ENCODE results near the gene KIAA0586. TPM values are rescaled to one million over a fixed set of nuclear protein-coding genes. Genes with fewer than 3 reads are reported as not detected.

The KIAA0586 gene
- 10 to 100 TPM in 3 of 4 donors, 1 to 10 TPM in 1; 9.6 to 16.8 (median 13.9) TPM for total RNA-seq

GRCh38 chr14:58427281-58428117 is at the start of gene KIAA0586, which contains the start of gene TIMM9:
KIAA0586 (plus strand) TSS chr14:58427719; CDS start chr14:58428265, 546 bp downstream.
TIMM9 (minus strand) TSS chr14:58427531; CDS start chr14:58411945, 15,586 bp downstream.
- H3K4me1 ChIP-seq: peaks cover 3 to 40% (median 18%) of the 10 kb centered on the region in 3 donors
- peak; percentile 83 for DNase-seq
- intact Hi-C loops (cut with DNase I): no loop called here
- peak within 1 kb of the TSS; percentile 73 to 96 (median 90) for H3K4me3 ChIP-seq
- no peaks in the 10 kb centered on the region for H3K27me3 ChIP-seq
- H3K9me3 ChIP-seq: no peaks in the 10 kb centered on the region
- TF ChIP-seq POLR2A (IDR thresholded peaks at IDR 0.05) (peak in 3 of 4 donors; percentile 75 to 85 (median 80)), CTCF (IDR thresholded peaks at IDR 0.05) (peak in 2 of 6 experiments; percentile 15 to 25)
- 0% methylated on average over 33 of the region's 33 CpGs for WGBS, 2 donors
- peaks cover 0 to 30% (median 6%) of the 10 kb centered on the region in 3 donors for H3K36me3 ChIP-seq
- peak within 1 kb of the TSS; percentile 88 to 97 (median 90) for H3K27ac ChIP-seq

GRCh38 chr14:58390830-58391229 is 36.7 kb upstream of the KIAA0586 start:
- Histone ChIP-seq H3K27me3 (no peaks in the 10 kb centered on the region), H3K36me3 (peaks cover 0 to 9% (median 0%) of the 10 kb centered on the region in 3 donors), H3K4me3 (no peak overlapping the region), H3K27ac (no peak overlapping the region), H3K9me3 (no peaks in the 10 kb centered on the region), H3K4me1 (peaks cover 0 to 7% (median 4%) of the 10 kb centered on the region in 3 donors)
- intact Hi-C loops (cut with DNase I): no loop called here
- DNase-seq: no peak
- TF ChIP-seq POLR2A (IDR thresholded peaks at IDR 0.05) (no peak), CTCF (IDR thresholded peaks at IDR 0.05) (no peak)
- WGBS, 2 donors: 73 to 76% methylated on average over 2 of the region's 2 CpGs

GRCh38 chr14:58395562-58395811 is 32.0 kb upstream of the KIAA0586 start:
- TF ChIP-seq CTCF (IDR thresholded peaks at IDR 0.05): no peak
- TF ChIP-seq POLR2A (IDR thresholded peaks at IDR 0.05): no peak
- H3K36me3 ChIP-seq: no peaks in the 10 kb centered on the region
- DNase-seq: no peak
- H3K27ac ChIP-seq: peak overlapping the region; percentile 77 to 91 (median 88)
- peaks cover 4 to 17% (median 4%) of the 10 kb centered on the region in 3 donors for H3K4me1 ChIP-seq
- H3K9me3 ChIP-seq: no peaks in the 10 kb centered on the region
- WGBS, 2 donors: 10 to 16% methylated on average over 3 to 9 of the region's 10 CpGs
- peak overlapping the region; percentile 53 to 84 (median 76) for H3K4me3 ChIP-seq
- intact Hi-C loops (cut with DNase I): no loop called here
- no peaks in the 10 kb centered on the region for H3K27me3 ChIP-seq

- no peaks in the 10 kb centered on the region for H3K9me3 ChIP-seq
- DNase-seq: peak; percentile 9
- H3K27me3 ChIP-seq: no peaks in the 10 kb centered on the region
- no peaks in the 10 kb centered on the region for H3K36me3 ChIP-seq
- peaks cover 4 to 17% (median 4%) of the 10 kb centered on the region in 3 donors for H3K4me1 ChIP-seq
- intact Hi-C loops (cut with DNase I): no loop called here
- peak within 1 kb of the TSS; percentile 53 to 84 (median 76) for H3K4me3 ChIP-seq
- TF ChIP-seq CTCF (IDR thresholded peaks at IDR 0.05): peak; percentile 69 to 96 (median 89)
- TF ChIP-seq POLR2A (IDR thresholded peaks at IDR 0.05): no peak
- H3K27ac ChIP-seq: peak within 1 kb of the TSS; percentile 77 to 91 (median 88)
- 15 to 25% methylated on average over 12 to 18 of the region's 86 CpGs for WGBS, 2 donors
Observed at GRCh38 chr14:58395812-58396788, 31.4 kb upstream of the KIAA0586 start, which contains the start of gene TOMM20L. TOMM20L (plus strand) TSS chr14:58395930; CDS start chr14:58395958, 28 bp downstream.

Data from esophagus squamous epithelium (tissue), 5 donors.